Breast epithelium (tissue), 4 donors: ENCODE results near the gene CPA4. TPM values are rescaled to one million over a fixed set of nuclear protein-coding genes. Genes with fewer than 3 reads are reported as not detected.

ENCODE experiments used
- DNase-seq, 2 donors: peaks; one replicate each; pipeline ENCODE4 v3.0.0-alpha.2; 2019; ENCODE audit warnings: low spot score in 2 of 2
- H3K27ac ChIP-seq, 2 donors: fragments of 200-600 bp; sonication (generic) in 1 of 2; one replicate each; pipeline ENCODE4 v1.5.1; 2016 to 2019; ENCODE audit warnings: mild to moderate bottlenecking in 1 of 2
- H3K27me3 ChIP-seq, 2 donors: fragments of 200-600 bp; sonication (generic) in 1 of 2; one replicate each; pipeline versions ENCODE4 v1.5.1 to v1.6.0; 2017 to 2019; ENCODE audit warnings: control low read depth in 1 of 2, mild to moderate bottlenecking in 1 of 2
- H3K36me3 ChIP-seq: fragments of 200-600 bp; one replicate; pipeline ENCODE4 v1.5.1; 2019
- H3K4me1 ChIP-seq, 2 donors: fragments of 200-600 bp; sonication (generic); one replicate each; pipeline ENCODE4 v1.5.1; 2016 to 2019; ENCODE audit warnings: control low read depth in 1 of 2
- H3K4me3 ChIP-seq, 3 donors: fragments of 200-600 bp; sonication (generic); 1 replicate in 2 of 3; 2 replicates in 1 of 3; pipeline ENCODE4 v1.5.1; 2016 to 2019; ENCODE audit warnings: mild to moderate bottlenecking in 3 of 3, moderate library complexity in 2 of 3
- H3K9me3 ChIP-seq, 2 donors: fragments of 200-600 bp; sonication (generic) in 1 of 2; one replicate each; pipeline ENCODE4 v1.5.1; 2016 to 2019; ENCODE audit warnings: control low read depth in 1 of 2
- CTCF ChIP-seq, 3 donors: fragments of 450-650 bp; IDR thresholded peaks; one replicate each; pipeline ENCODE4 v1.5.1; 2016 to 2017; ENCODE audit warnings: antibody characterized with exemption in 3 of 3, mild to moderate bottlenecking in 3 of 3, moderate library complexity in 3 of 3
- POLR2A ChIP-seq: fragments of 450-650 bp; IDR thresholded peaks from one replicate; pipeline ENCODE4 v1.6.1; 2016; ENCODE audit warnings: antibody characterized with exemption, mild to moderate bottlenecking, moderate library complexity
- POLR2AphosphoS5 ChIP-seq, 3 donors: sonication (generic); formaldehyde crosslinking; IDR thresholded peaks; one replicate each; pipeline ENCODE4 v1.6.1; 2017; ENCODE audit warnings: antibody characterized with exemption in 3 of 3
- intact Hi-C: fragments of 100-400 bp; cut with DNase I; formaldehyde crosslinking; loops from one replicate; pipeline ENCODE4 v1.15.1; 2023; ENCODE audit warnings: low total_unique reads
- total RNA-seq, 3 donors: library from RNA; depleted of rRNA; stranded (reverse); fragments of >200 nt; gene quantifications; one replicate each; pipeline ENCODE4 v1.1.0, GENCODE V29; 2016

CPA4 gene
- total RNA-seq, 3 donors from 2014 or later = 0.98 to 2.0 TPM; not detected in 1

GRCh38 chr7:130289478-130289877, 3.5 kb upstream of the CPA4 start:
- no peak for DNase-seq
- Histone ChIP-seq H3K4me1 (peaks cover 0 to 1% of the 10 kb centered on the region in 2 donors), H3K9me3 (no peaks in the 10 kb centered on the region), H3K27ac (no peak overlapping the region), H3K36me3 (no peaks in the 10 kb centered on the region), H3K4me3 (no peak overlapping the region), H3K27me3 (no peaks in the 10 kb centered on the region)
- intact Hi-C loops = no loop called here
- no peak for TF ChIP-seq CTCF (IDR thresholded peaks at IDR 0.05)
- TF ChIP-seq POLR2AphosphoS5 (IDR thresholded peaks at IDR 0.05) = no peak
- no peak for TF ChIP-seq POLR2A

DNA sequence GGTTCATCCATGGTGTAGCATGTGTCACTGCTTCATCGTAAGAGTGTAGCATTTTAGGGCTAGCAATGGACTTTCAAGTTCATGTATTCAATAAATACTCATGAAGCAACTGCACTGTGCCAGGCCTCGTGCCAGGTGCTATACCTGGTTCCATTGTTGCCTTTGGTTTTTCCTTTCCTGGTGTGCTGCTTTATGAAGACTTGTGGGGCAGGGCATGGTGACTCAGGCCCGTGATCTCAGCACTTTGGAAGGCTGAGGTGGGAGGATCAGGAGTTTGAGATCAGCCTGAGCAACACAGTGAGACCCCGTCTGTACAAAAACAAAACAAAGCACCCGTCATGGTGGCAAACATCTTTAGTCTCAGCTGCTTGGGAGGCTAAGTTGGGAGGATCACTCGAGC, 2.2 kb upstream of the CPA4 start:
- no peak overlapping the region for H3K4me3 ChIP-seq
- no peaks in the 10 kb centered on the region for H3K36me3 ChIP-seq
- H3K27ac ChIP-seq = no peak overlapping the region
- no peak for DNase-seq
- H3K9me3 ChIP-seq = no peaks in the 10 kb centered on the region
- no peak for TF ChIP-seq POLR2A
- TF ChIP-seq POLR2AphosphoS5 (IDR thresholded peaks at IDR 0.05) = no peak
- no peak for TF ChIP-seq CTCF (IDR thresholded peaks at IDR 0.05)
- peaks cover 0 to 11% of the 10 kb centered on the region in 2 donors for H3K4me1 ChIP-seq
- intact Hi-C loops = no loop called here
- no peaks in the 10 kb centered on the region for H3K27me3 ChIP-seq

GRCh38 chr7:130293521-130293920, 560 bp downstream of the CPA4 start:
- Histone ChIP-seq H3K4me3 (no peak overlapping the region), H3K36me3 (no peaks in the 10 kb centered on the region), H3K27me3 (no peaks in the 10 kb centered on the region), H3K27ac (no peak overlapping the region), H3K9me3 (no peaks in the 10 kb centered on the region), H3K4me1 (peaks cover 0 to 11% of the 10 kb centered on the region in 2 donors)
- no peak for DNase-seq
- intact Hi-C loops = no loop called here
- no peak for TF ChIP-seq CTCF (IDR thresholded peaks at IDR 0.05)
- TF ChIP-seq POLR2AphosphoS5 (IDR thresholded peaks at IDR 0.05) = no peak
- TF ChIP-seq POLR2A = no peak

GRCh38 chr7:130294314-130294713, 1.4 kb downstream of the CPA4 start:
- Histone ChIP-seq H3K4me3 (no peak overlapping the region), H3K27me3 (no peaks in the 10 kb centered on the region), H3K4me1 (peaks cover 0 to 11% of the 10 kb centered on the region in 2 donors), H3K36me3 (no peaks in the 10 kb centered on the region), H3K27ac (peak overlapping the region; percentile 14 to 57), H3K9me3 (no peaks in the 10 kb centered on the region)
- intact Hi-C loops = no loop called here
- no peak for DNase-seq
- no peak for TF ChIP-seq CTCF (IDR thresholded peaks at IDR 0.05)
- no peak for TF ChIP-seq POLR2A
- no peak for TF ChIP-seq POLR2AphosphoS5 (IDR thresholded peaks at IDR 0.05)

- Histone ChIP-seq H3K27me3 (no peaks in the 10 kb centered on the region), H3K4me1 (peaks cover 0 to 11% of the 10 kb centered on the region in 2 donors), H3K4me3 (no peak overlapping the region), H3K27ac (no peak overlapping the region), H3K36me3 (no peaks in the 10 kb centered on the region), H3K9me3 (no peaks in the 10 kb centered on the region)
- no peak for DNase-seq
- intact Hi-C loops = no loop called here
- TF ChIP-seq POLR2AphosphoS5 (IDR thresholded peaks at IDR 0.05) = no peak
- no peak for TF ChIP-seq POLR2A
- no peak for TF ChIP-seq CTCF (IDR thresholded peaks at IDR 0.05)
Measured at GRCh38 chr7:130296221-130296951, 3.4 kb downstream of the CPA4 start.
